ENCODE data around the gene UPK3A. TPM values are rescaled to one million over a fixed set of nuclear protein-coding genes. Genes with fewer than 3 reads are reported as not detected.
A peak's percentile ranks its signal among the peaks of the same experiment; 100 is the strongest.

Gene UPK3A
- total RNA-seq, 1 donor from 2014 or later, result 0.29 TPM

- TF ChIP-seq, protein P1, sequence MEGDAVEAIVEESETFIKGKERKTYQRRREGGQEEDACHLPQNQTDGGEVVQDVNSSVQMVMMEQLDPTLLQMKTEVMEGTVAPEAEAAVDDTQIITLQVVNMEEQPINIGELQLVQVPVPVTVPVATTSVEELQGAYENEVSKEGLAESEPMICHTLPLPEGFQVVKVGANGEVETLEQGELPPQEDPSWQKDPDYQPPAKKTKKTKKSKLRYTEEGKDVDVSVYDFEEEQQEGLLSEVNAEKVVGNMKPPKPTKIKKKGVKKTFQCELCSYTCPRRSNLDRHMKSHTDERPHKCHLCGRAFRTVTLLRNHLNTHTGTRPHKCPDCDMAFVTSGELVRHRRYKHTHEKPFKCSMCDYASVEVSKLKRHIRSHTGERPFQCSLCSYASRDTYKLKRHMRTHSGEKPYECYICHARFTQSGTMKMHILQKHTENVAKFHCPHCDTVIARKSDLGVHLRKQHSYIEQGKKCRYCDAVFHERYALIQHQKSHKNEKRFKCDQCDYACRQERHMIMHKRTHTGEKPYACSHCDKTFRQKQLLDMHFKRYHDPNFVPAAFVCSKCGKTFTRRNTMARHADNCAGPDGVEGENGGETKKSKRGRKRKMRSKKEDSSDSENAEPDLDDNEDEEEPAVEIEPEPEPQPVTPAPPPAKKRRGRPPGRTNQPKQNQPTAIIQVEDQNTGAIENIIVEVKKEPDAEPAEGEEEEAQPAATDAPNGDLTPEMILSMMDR (conservative IDR thresholded peaks at IDR 0.05), result no peak
- peaks cover 25% of the 10 kb centered on the region for H3K4me1 Mint-ChIP-seq (ENCODE audit: unreplicated experiment)
- no peak overlapping the region for H3K27ac Mint-ChIP-seq
- H3K4me3 Mint-ChIP-seq, result no peak overlapping the region
- no peaks in the 10 kb centered on the region for H3K9me3 Mint-ChIP-seq
- no peaks in the 10 kb centered on the region for H3K27me3 Mint-ChIP-seq
- H3K36me3 Mint-ChIP-seq, result peaks cover 27% of the 10 kb centered on the region
- DNase-seq (ENCODE audit: extremely low spot score, unreplicated experiment), result no peak
Observed at GRCh38 chr22:45340323-45340722, 55.6 kb downstream of the UPK3A start.

DNA sequence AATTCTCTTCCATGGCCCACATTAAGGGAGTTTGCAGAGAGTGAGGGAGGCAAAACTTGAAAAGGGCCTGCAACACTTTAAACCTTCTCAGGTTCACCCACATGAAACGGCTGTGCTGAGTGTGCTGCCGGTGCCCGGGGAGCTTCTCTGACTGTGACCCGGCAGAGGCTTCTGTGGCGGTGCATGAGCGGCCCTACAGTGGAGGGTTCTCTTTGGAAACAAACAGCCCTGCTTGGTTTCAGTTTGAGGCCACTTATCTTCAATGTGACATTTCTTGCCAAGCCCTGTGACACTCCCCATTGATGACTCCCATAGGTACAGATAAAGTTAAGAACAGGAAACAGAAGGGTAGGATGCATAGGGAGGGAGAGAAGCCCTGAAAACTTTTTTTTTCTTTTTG is 56.7 kb downstream of the UPK3A start:
- H3K4me1 Mint-ChIP-seq (ENCODE audit: unreplicated experiment), result peaks cover 21% of the 10 kb centered on the region
- DNase-seq (ENCODE audit: extremely low spot score, unreplicated experiment), result no peak
- H3K36me3 Mint-ChIP-seq, result peaks cover 25% of the 10 kb centered on the region
- peak overlapping the region; percentile 90 for H3K27ac Mint-ChIP-seq
- no peaks in the 10 kb centered on the region for H3K9me3 Mint-ChIP-seq
- H3K4me3 Mint-ChIP-seq, result no peak overlapping the region
- TF ChIP-seq, protein P1 (conservative IDR thresholded peaks at IDR 0.05), result no peak
- H3K27me3 Mint-ChIP-seq, result no peaks in the 10 kb centered on the region

DNA sequence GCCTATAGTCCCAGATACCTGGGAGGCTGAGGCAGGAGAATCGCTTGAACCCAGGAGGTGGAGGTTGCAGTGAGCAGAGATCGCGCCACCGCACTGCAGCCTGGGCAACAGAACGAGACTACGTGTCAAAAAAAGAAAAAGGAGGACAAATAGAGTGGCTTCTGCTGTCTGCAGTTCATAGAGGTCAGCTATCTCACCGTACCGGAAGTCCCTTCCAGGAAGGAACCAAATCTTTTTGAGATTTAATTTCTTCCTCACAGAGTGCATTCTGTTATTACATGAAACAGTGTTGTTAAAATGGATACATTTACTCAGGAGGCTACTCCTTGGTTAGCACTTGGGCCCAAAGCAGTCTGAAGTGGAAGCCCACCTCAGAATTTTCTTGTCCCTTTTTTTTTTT is 58.4 kb downstream of the UPK3A start:
- H3K27ac Mint-ChIP-seq, result no peak overlapping the region
- H3K27me3 Mint-ChIP-seq, result no peaks in the 10 kb centered on the region
- peaks cover 17% of the 10 kb centered on the region for H3K36me3 Mint-ChIP-seq
- H3K9me3 Mint-ChIP-seq, result no peaks in the 10 kb centered on the region
- no peak for DNase-seq (ENCODE audit: extremely low spot score, unreplicated experiment)
- H3K4me3 Mint-ChIP-seq, result no peak overlapping the region
- peaks cover 13% of the 10 kb centered on the region for H3K4me1 Mint-ChIP-seq (ENCODE audit: unreplicated experiment)
- TF ChIP-seq, protein P1 (conservative IDR thresholded peaks at IDR 0.05), result no peak

- Mint-ChIP-seq H3K4me1 (ENCODE audit: unreplicated experiment) (peaks cover 13% of the 10 kb centered on the region), H3K9me3 (no peaks in the 10 kb centered on the region), H3K4me3 (no peak overlapping the region), H3K27me3 (no peaks in the 10 kb centered on the region), H3K27ac (no peak overlapping the region), H3K36me3 (peaks cover 17% of the 10 kb centered on the region)
- TF ChIP-seq, protein P1 (conservative IDR thresholded peaks at IDR 0.05), result peak; percentile 23
- DNase-seq (ENCODE audit: extremely low spot score, unreplicated experiment), result no peak
Observed at GRCh38 chr22:45344334-45344733, 59.6 kb downstream of the UPK3A start.

Other genes with a start within 250 kb of the UPK3A start
- 83.6 and 93.0 TPM in 2 replicates for gene NUP50, start 121.0 kb upstream of the UPK3A start, total RNA-seq (ENCODE audit: low replicate concordance)
- gene KIAA0930, start 44.1 kb upstream of the UPK3A start, total RNA-seq (ENCODE audit: low replicate concordance), result 54.1 and 68.0 TPM in 2 replicates
- gene FAM118A, start 25.0 kb downstream of the UPK3A start, total RNA-seq (ENCODE audit: low replicate concordance), result 89.7 and 121 TPM in 2 replicates
- 0.07 TPM in 1 of 2 replicates, not detected in the other for gene SMC1B, start 128.7 kb downstream of the UPK3A start, total RNA-seq (ENCODE audit: low replicate concordance)
- gene RIBC2, start 128.7 kb downstream of the UPK3A start, total RNA-seq (ENCODE audit: low replicate concordance), result 5.1 and 8.8 TPM in 2 replicates
- 121 and 271 TPM in 2 replicates for gene FBLN1, start 217.9 kb downstream of the UPK3A start, total RNA-seq (ENCODE audit: low replicate concordance)

All from type B pancreatic cell (in vitro differentiated cells).